ENCODE data around the gene SH3RF1. TPM values are rescaled to one million over a fixed set of nuclear protein-coding genes. Genes with fewer than 3 reads are reported as not detected.

SH3RF1 gene
- total RNA-seq, 1 donor, result 57.8 TPM

GRCh38 chr4:169256856-169257761 is 13.6 kb downstream of the SH3RF1 start:
- TF ChIP-seq CTCF (IDR thresholded peaks at IDR 0.05; ENCODE audit: insufficient read depth, low read length), result no peak
- no peak overlapping the region for H3K4me3 ChIP-seq (ENCODE audit: low read depth, low read length)
- DNase-seq (ENCODE audit: low read depth), result no peak

GRCh38 chr4:169256101-169256612 is 14.6 kb downstream of the SH3RF1 start:
- TF ChIP-seq CTCF (IDR thresholded peaks at IDR 0.05; ENCODE audit: insufficient read depth, low read length), result no peak
- no peak overlapping the region for H3K4me3 ChIP-seq (ENCODE audit: low read depth, low read length)
- no peak for DNase-seq (ENCODE audit: low read depth)

- peak; percentile 94 for DNase-seq (ENCODE audit: low read depth)
- TF ChIP-seq CTCF (IDR thresholded peaks at IDR 0.05; ENCODE audit: insufficient read depth, low read length), result no peak
- peak overlapping the region; percentile 38 for H3K4me3 ChIP-seq (ENCODE audit: low read depth, low read length)
Observed at GRCh38 chr4:169254546-169254983, 16.2 kb downstream of the SH3RF1 start.

- DNase-seq (ENCODE audit: low read depth), result peak; percentile 82
Observed at GRCh38 chr4:169253904-169254303, 16.9 kb downstream of the SH3RF1 start.

GRCh38 chr4:169253113-169253671 is 17.6 kb downstream of the SH3RF1 start:
- no peak overlapping the region for H3K4me3 ChIP-seq (ENCODE audit: low read depth, low read length)
- TF ChIP-seq CTCF (IDR thresholded peaks at IDR 0.05; ENCODE audit: insufficient read depth, low read length), result no peak
- DNase-seq (ENCODE audit: low read depth), result no peak

More at GRCh38 chr4:169253904-169254303, 16.9 kb downstream of the SH3RF1 start:
- TF ChIP-seq CTCF (IDR thresholded peaks at IDR 0.05; ENCODE audit: insufficient read depth, low read length), result no peak
- H3K4me3 ChIP-seq (ENCODE audit: low read depth, low read length), result no peak overlapping the region

GRCh38 chr4:169252339-169253112 is 18.2 kb downstream of the SH3RF1 start:
- no peak for DNase-seq (ENCODE audit: low read depth)
- TF ChIP-seq CTCF (IDR thresholded peaks at IDR 0.05; ENCODE audit: insufficient read depth, low read length), result peak; percentile 2
- no peak overlapping the region for H3K4me3 ChIP-seq (ENCODE audit: low read depth, low read length)
